Measurements from ENCODE around the gene EXOC6. TPM values are rescaled to one million over a fixed set of nuclear protein-coding genes. Genes with fewer than 3 reads are reported as not detected.
A peak's percentile ranks its signal among the peaks of the same experiment; 100 is the strongest.

The EXOC6 gene
- total and polyA plus RNA-seq, 2 donors = 12.8 to 43.7 TPM

GRCh38 chr10:92846344-92846743, 2.0 kb upstream of the EXOC6 start:
- WGBS = 66% methylated on average over 3 of the region's 3 CpGs
- no peak for DNase-seq (ENCODE audit: extremely low spot score)
- no peak overlapping the region for H3K4me3 ChIP-seq (ENCODE audit: low read depth, low read length)
- H3K36me3 ChIP-seq (ENCODE audit: insufficient read depth) = no peaks in the 10 kb centered on the region
- H3K27ac ChIP-seq (ENCODE audit: low read depth) = no peak overlapping the region
- no peaks in the 10 kb centered on the region for H3K4me1 ChIP-seq (ENCODE audit: insufficient read depth)

DNA sequence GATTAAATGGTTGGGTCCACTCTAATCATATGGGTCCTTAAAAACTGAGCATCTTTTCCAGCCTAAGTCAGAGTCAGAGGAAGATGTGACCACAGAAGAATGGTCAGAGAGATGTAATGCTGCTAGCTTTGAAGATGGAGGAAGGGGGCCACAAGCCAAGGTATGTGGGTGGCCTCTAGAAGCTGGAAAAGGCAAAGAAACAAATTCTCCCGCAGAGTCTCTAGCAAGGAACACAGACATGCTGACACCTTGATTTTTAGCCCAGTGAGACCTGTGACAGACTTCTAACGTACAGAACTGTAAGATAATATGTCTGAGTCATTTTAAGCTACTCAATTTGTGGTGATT, 1.5 kb upstream of the EXOC6 start:
- no peak overlapping the region for H3K4me3 ChIP-seq (ENCODE audit: low read depth, low read length)
- no peak for DNase-seq (ENCODE audit: extremely low spot score)
- H3K27ac ChIP-seq (ENCODE audit: low read depth) = no peak overlapping the region
- no peaks in the 10 kb centered on the region for H3K4me1 ChIP-seq (ENCODE audit: insufficient read depth)
- H3K36me3 ChIP-seq (ENCODE audit: insufficient read depth) = no peaks in the 10 kb centered on the region
- 92% methylated on average over 2 of the region's 2 CpGs for WGBS

DNA sequence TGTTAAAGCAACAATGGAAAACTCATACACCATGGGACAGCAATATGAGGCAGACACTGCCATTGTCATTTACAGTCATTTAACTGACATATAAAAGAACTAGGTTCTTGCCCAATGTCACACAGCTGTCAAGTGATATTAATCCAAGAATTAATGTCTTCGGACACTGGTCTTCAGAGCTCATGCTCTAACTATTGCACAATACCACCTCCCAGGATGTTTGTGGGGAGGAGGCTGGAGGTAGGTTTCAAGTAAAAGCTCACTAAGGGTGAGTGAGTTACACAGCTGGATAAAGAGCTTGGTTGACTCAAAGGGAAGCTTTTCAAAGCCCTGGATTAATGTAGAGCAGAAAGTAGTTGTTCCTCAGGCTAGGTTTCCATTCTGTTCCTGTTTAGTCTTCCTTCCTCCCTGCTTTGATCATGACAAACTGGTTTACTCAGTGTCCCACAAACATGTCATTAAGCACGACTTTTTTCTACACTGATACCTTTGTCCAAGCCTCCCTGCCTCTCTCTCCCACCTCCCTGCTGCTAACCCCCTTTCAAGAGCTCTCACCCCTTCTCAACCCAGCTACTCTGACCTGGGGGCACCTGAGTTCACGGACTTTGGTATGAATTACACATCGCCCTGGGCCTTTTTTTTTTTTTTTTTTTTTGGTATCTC, 987 bp upstream of the EXOC6 start:
- Histone ChIP-seq H3K4me1 (ENCODE audit: insufficient read depth) (no peaks in the 10 kb centered on the region), H3K27ac (ENCODE audit: low read depth) (no peak overlapping the region), H3K4me3 (ENCODE audit: low read depth, low read length) (no peak overlapping the region), H3K36me3 (ENCODE audit: insufficient read depth) (no peaks in the 10 kb centered on the region)
- WGBS = 68% methylated on average over 4 of the region's 4 CpGs
- DNase-seq (ENCODE audit: extremely low spot score) = no peak

GRCh38 chr10:92848037-92848440, 281 bp upstream of the EXOC6 start:
- H3K4me3 ChIP-seq (ENCODE audit: low read depth, low read length) = peak overlapping the region; percentile 72
- H3K4me1 ChIP-seq (ENCODE audit: insufficient read depth) = no peaks in the 10 kb centered on the region
- DNase-seq (ENCODE audit: extremely low spot score) = no peak
- H3K27ac ChIP-seq (ENCODE audit: low read depth) = no peak overlapping the region
- no peaks in the 10 kb centered on the region for H3K36me3 ChIP-seq (ENCODE audit: insufficient read depth)
- under 1% methylated on average over 29 of the region's 32 CpGs for WGBS

DNA sequence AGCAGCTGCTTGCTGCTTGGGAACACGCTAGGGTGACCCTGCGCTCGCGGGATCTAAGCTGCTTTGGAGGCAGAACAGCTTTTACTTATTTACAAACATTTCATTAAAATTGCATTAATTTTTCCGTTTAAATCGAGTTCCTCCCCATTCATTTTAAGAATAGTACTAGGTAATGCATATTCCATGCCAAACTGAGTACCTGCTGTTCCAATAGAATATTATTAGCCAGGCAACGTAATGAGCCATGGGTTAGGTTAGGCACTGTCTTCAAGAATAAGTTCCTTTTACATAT, 860 bp downstream of the EXOC6 start:
- no peak for DNase-seq (ENCODE audit: extremely low spot score)
- no peak overlapping the region for H3K27ac ChIP-seq (ENCODE audit: low read depth)
- WGBS = 2% methylated on average over 7 of the region's 7 CpGs
- H3K4me1 ChIP-seq (ENCODE audit: insufficient read depth) = no peaks in the 10 kb centered on the region
- no peaks in the 10 kb centered on the region for H3K36me3 ChIP-seq (ENCODE audit: insufficient read depth)
- H3K4me3 ChIP-seq (ENCODE audit: low read depth, low read length) = peak overlapping the region; percentile 72

GRCh38 chr10:92849576-92850090, 1.3 kb downstream of the EXOC6 start:
- no peak overlapping the region for H3K27ac ChIP-seq (ENCODE audit: low read depth)
- whole genome bisulfite sequencing = 72% methylated on average over 2 of the region's 2 CpGs
- DNase-seq (ENCODE audit: extremely low spot score) = no peak
- no peaks in the 10 kb centered on the region for H3K36me3 ChIP-seq (ENCODE audit: insufficient read depth)
- H3K4me3 ChIP-seq (ENCODE audit: low read depth, low read length) = no peak overlapping the region
- H3K4me1 ChIP-seq (ENCODE audit: insufficient read depth) = no peaks in the 10 kb centered on the region

DNA sequence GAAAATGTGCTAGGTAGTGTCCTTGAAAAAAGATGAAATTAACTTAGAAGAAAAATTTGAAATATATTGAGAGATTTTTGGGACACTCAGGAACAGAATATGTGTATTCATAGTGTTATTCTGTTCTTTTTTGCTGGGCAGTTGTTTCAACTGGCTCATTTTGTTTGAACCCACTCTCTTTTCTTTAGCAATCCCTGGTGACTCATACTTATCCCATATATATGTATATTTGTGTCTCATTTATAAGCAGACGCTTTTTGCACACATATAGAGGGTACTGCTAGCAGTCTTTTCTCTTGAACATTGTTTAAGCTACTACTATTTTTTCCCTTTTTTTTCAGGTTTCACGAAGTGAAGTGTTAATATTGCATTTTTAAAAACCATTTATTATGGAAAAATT, 1.9 kb downstream of the EXOC6 start:
- WGBS = 93% methylated on average over 2 of the region's 2 CpGs
- no peaks in the 10 kb centered on the region for H3K36me3 ChIP-seq (ENCODE audit: insufficient read depth)
- H3K4me1 ChIP-seq (ENCODE audit: insufficient read depth) = no peaks in the 10 kb centered on the region
- no peak overlapping the region for H3K27ac ChIP-seq (ENCODE audit: low read depth)
- H3K4me3 ChIP-seq (ENCODE audit: low read depth, low read length) = no peak overlapping the region
- DNase-seq (ENCODE audit: extremely low spot score) = no peak

DNA sequence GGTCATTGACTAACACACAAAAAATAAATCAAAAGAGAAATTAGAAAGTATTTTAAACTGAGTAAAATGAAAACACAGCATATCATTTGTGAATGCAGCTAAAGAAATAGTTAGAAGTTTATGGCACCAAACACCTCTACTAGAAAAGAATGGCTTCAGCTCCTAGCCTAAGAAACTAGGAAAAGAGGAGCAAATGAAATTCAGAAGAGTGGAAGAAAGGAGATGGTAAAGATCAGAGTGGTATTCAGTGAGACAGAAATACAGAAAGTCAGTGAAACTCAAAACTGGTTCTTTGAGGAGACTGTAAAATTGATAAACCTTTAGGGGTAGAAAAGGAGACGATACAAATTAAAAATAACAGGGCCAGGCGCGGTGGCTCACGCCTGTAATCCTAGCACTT, 2.7 kb downstream of the EXOC6 start:
- 96% methylated on average over 4 of the region's 4 CpGs for WGBS
- Histone ChIP-seq H3K27ac (ENCODE audit: low read depth) (no peak overlapping the region), H3K36me3 (ENCODE audit: insufficient read depth) (no peaks in the 10 kb centered on the region), H3K4me3 (ENCODE audit: low read depth, low read length) (no peak overlapping the region), H3K4me1 (ENCODE audit: insufficient read depth) (no peaks in the 10 kb centered on the region)
- no peak for DNase-seq (ENCODE audit: extremely low spot score)

GRCh38 chr10:92855560-92855959, 7.2 kb downstream of the EXOC6 start:
- Histone ChIP-seq H3K4me1 (ENCODE audit: insufficient read depth) (no peaks in the 10 kb centered on the region), H3K4me3 (ENCODE audit: low read depth, low read length) (no peak overlapping the region), H3K36me3 (ENCODE audit: insufficient read depth) (no peaks in the 10 kb centered on the region), H3K27ac (ENCODE audit: low read depth) (no peak overlapping the region)
- WGBS = 97% methylated on average over 3 of the region's 3 CpGs
- DNase-seq (ENCODE audit: extremely low spot score) = no peak

GRCh38 chr10:92857904-92858514, 9.7 kb downstream of the EXOC6 start:
- WGBS = 92% methylated on average over 4 of the region's 4 CpGs
- H3K27ac ChIP-seq (ENCODE audit: low read depth) = no peak overlapping the region

GRCh38 chr10:92867235-92867634, 18.9 kb downstream of the EXOC6 start:
- no peaks in the 10 kb centered on the region for H3K4me1 ChIP-seq (ENCODE audit: insufficient read depth)
- WGBS = 84% methylated on average over 3 of the region's 3 CpGs
- no peak overlapping the region for H3K27ac ChIP-seq (ENCODE audit: low read depth)
- no peak for DNase-seq (ENCODE audit: extremely low spot score)
- no peak overlapping the region for H3K4me3 ChIP-seq (ENCODE audit: low read depth, low read length)
- no peaks in the 10 kb centered on the region for H3K36me3 ChIP-seq (ENCODE audit: insufficient read depth)

More at GRCh38 chr10:92857904-92858514, 9.7 kb downstream of the EXOC6 start:
- Histone ChIP-seq H3K36me3 (ENCODE audit: insufficient read depth) (no peaks in the 10 kb centered on the region), H3K4me1 (ENCODE audit: insufficient read depth) (no peaks in the 10 kb centered on the region), H3K4me3 (ENCODE audit: low read depth, low read length) (no peak overlapping the region)
- DNase-seq (ENCODE audit: extremely low spot score) = no peak

- Histone ChIP-seq H3K4me1 (ENCODE audit: insufficient read depth) (no peaks in the 10 kb centered on the region), H3K36me3 (ENCODE audit: insufficient read depth) (no peaks in the 10 kb centered on the region), H3K4me3 (ENCODE audit: low read depth, low read length) (no peak overlapping the region), H3K27ac (ENCODE audit: low read depth) (no peak overlapping the region)
- DNase-seq (ENCODE audit: extremely low spot score) = no peak
- WGBS = 61% methylated on average over 3 of the region's 3 CpGs
These were observed 19.7 kb downstream of the EXOC6 start for GRCh38 chr10:92868036-92868435.

DNA sequence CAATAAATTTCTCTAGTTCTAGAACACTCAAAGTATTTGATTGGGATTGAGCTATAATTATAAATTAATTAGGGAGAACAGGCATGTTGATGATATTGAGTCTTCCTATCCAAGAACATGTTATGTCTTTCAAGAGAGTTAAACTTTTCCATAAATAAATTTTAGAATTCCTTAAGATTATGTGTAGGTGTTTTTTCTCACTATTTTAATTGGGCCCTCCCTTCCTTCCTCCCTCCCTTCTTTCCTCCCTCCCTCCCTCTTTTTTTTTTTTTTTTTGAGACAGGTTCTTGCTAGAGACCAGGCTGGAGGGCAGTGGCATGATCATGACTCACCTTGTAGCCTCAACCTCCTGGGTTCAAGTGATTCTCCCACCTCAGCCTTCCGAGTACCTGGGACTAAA, 20.2 kb downstream of the EXOC6 start:
- 96% methylated on average over 1 of the region's 1 CpG for WGBS
- H3K27ac ChIP-seq (ENCODE audit: low read depth) = no peak overlapping the region
- no peak for DNase-seq (ENCODE audit: extremely low spot score)
- no peak overlapping the region for H3K4me3 ChIP-seq (ENCODE audit: low read depth, low read length)
- no peaks in the 10 kb centered on the region for H3K36me3 ChIP-seq (ENCODE audit: insufficient read depth)
- no peaks in the 10 kb centered on the region for H3K4me1 ChIP-seq (ENCODE audit: insufficient read depth)

DNA sequence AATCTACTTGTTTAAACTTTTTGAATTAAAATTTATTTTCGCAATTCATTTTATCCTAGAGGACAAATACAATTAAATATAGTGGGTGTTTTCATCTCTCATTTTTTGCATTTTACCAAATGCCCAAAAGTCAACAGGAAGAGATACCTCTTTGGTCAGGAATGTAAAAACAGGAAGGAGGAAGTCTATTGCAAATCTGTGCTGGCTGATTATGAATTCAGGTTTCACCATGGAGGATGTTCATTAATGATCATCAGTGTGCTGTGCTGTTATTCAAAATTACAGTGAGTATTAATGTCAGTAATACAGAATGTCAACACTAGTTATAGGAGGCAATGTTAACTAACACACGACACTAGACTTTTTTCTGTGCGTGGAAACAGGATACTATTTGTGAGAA, 24.7 kb downstream of the EXOC6 start:
- Histone ChIP-seq H3K4me1 (ENCODE audit: insufficient read depth) (no peaks in the 10 kb centered on the region), H3K36me3 (ENCODE audit: insufficient read depth) (no peaks in the 10 kb centered on the region), H3K4me3 (ENCODE audit: low read depth, low read length) (no peak overlapping the region), H3K27ac (ENCODE audit: low read depth) (no peak overlapping the region)
- DNase-seq (ENCODE audit: extremely low spot score) = no peak
- 86% methylated on average over 3 of the region's 3 CpGs for WGBS

All from urinary bladder (tissue), 4 donors.